ENCODE measurements around the gene CALN1. TPM values are rescaled to one million over a fixed set of nuclear protein-coding genes. Genes with fewer than 3 reads are reported as not detected.

The CALN1 gene
- total and polyA plus RNA-seq, 2 experiments from 2014 or later = 0.23 to 0.28 TPM

DNA sequence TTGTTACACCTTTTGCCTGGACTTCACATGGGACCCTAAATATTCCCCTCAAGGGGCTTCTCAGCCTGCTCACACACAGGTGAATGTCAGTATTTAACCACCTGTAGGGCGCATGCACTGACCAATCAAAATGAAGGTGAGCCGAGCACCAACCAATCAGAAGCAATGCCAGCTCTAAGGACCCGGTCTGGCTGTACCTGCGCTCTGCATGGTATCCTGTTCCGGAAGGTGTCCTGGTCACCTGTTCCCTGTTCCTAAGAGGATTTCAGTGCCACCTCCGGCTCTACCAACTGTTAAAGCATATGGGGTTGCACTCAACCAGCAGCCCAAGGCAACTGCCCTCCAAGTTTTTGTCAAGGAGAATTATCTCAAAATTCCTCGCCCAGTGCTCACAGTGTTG lies 18.4 kb upstream of the CALN1 start:
- H3K27me3 ChIP-seq = no peaks in the 10 kb centered on the region
- peaks cover 5% of the 10 kb centered on the region for H3K4me1 ChIP-seq (ENCODE audit: insufficient read depth)
- H3K27ac ChIP-seq = no peak overlapping the region
- H4K20me1 ChIP-seq (ENCODE audit: insufficient read depth, poor library complexity, severe bottlenecking) = no peaks in the 10 kb centered on the region
- H3K9me3 ChIP-seq (ENCODE audit: low read depth) = no peaks in the 10 kb centered on the region
- no peak for DNase-seq (ENCODE audit: low spot score)
- no peak overlapping the region for H3K4me3 ChIP-seq
- H3K4me2 ChIP-seq = no peak overlapping the region
- TF ChIP-seq EZH2 (IDR thresholded peaks at IDR 0.05; ENCODE audit: borderline replicate concordance) (no peak), EZH2phosphoT487 (IDR thresholded peaks at IDR 0.05; ENCODE audit: low read depth, severe bottlenecking, unreplicated experiment) (no peak)
- TF ChIP-seq, protein P1, sequence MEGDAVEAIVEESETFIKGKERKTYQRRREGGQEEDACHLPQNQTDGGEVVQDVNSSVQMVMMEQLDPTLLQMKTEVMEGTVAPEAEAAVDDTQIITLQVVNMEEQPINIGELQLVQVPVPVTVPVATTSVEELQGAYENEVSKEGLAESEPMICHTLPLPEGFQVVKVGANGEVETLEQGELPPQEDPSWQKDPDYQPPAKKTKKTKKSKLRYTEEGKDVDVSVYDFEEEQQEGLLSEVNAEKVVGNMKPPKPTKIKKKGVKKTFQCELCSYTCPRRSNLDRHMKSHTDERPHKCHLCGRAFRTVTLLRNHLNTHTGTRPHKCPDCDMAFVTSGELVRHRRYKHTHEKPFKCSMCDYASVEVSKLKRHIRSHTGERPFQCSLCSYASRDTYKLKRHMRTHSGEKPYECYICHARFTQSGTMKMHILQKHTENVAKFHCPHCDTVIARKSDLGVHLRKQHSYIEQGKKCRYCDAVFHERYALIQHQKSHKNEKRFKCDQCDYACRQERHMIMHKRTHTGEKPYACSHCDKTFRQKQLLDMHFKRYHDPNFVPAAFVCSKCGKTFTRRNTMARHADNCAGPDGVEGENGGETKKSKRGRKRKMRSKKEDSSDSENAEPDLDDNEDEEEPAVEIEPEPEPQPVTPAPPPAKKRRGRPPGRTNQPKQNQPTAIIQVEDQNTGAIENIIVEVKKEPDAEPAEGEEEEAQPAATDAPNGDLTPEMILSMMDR (IDR thresholded peaks at IDR 0.05; ENCODE audit: poor library complexity) = no peak
- H2AFZ ChIP-seq = no peak overlapping the region
- H3K36me3 ChIP-seq (replicated peaks; ENCODE audit: insufficient read depth, low read depth) = no peaks in the 10 kb centered on the region
- no peaks in the 10 kb centered on the region for H3K9me2 ChIP-seq (replicated peaks; ENCODE audit: insufficient read depth)
- H3K79me2 ChIP-seq = no peaks in the 10 kb centered on the region
- 81% methylated on average over 7 of the region's 7 CpGs for WGBS (ENCODE audit: low lambda C conversion rate, missing lambda C conversion rate)

DNA sequence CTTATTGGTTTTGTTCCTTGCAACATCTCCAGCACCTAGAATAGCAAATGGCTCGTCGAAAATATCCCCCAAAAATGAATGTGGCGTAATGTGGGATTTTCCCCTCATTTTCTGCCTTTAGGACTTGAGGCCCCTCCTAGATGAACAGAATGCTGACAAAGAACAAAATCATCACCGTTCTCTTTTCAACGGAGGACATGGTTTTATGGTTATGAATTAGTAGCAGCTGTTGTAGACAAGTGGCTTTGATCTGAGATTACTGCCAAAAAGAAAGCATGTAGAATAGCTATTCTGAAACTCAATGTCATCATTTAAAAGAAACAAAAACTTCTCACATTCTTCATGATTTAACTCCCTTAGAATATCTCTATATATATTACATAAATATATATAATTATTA lies 17.2 kb upstream of the CALN1 start:
- DNase-seq (ENCODE audit: low spot score) = no peak
- no peak overlapping the region for H3K27ac ChIP-seq
- no peak overlapping the region for H3K4me2 ChIP-seq
- no peaks in the 10 kb centered on the region for H3K36me3 ChIP-seq (replicated peaks; ENCODE audit: insufficient read depth, low read depth)
- no peaks in the 10 kb centered on the region for H3K79me2 ChIP-seq
- H3K4me1 ChIP-seq (ENCODE audit: insufficient read depth) = no peaks in the 10 kb centered on the region
- WGBS (ENCODE audit: low lambda C conversion rate, missing lambda C conversion rate) = 78% methylated on average over 5 of the region's 5 CpGs
- TF ChIP-seq EZH2 (IDR thresholded peaks at IDR 0.05; ENCODE audit: borderline replicate concordance) (no peak), EZH2phosphoT487 (IDR thresholded peaks at IDR 0.05; ENCODE audit: low read depth, severe bottlenecking, unreplicated experiment) (no peak)
- TF ChIP-seq, protein P1 (IDR thresholded peaks at IDR 0.05; ENCODE audit: poor library complexity) = no peak
- no peaks in the 10 kb centered on the region for H3K27me3 ChIP-seq
- no peaks in the 10 kb centered on the region for H4K20me1 ChIP-seq (ENCODE audit: insufficient read depth, poor library complexity, severe bottlenecking)
- no peaks in the 10 kb centered on the region for H3K9me3 ChIP-seq (ENCODE audit: low read depth)
- H3K9me2 ChIP-seq (replicated peaks; ENCODE audit: insufficient read depth) = no peaks in the 10 kb centered on the region
- H3K4me3 ChIP-seq = no peak overlapping the region
- no peak overlapping the region for H2AFZ ChIP-seq

DNA sequence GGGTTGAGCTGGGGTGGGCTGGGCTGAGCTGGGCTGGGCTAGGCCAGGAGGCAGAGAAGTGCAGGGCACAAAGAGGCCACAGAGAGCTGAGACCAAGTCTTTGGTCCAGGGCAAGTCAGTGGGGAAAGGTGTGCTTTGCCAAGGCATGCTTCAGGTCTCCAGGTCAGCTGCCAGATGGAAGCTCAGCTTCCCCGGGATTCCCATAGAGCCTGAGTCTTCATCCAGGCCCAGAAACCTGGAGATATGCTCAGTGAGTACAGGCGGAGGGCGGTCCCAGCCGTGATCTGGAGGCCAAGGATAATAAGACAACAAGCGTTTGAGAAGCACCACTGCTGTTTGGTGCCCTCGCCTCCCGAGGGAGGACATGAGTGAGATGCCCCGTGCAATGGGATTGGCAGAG lies 4.7 kb upstream of the CALN1 start:
- Histone ChIP-seq H3K36me3 (replicated peaks; ENCODE audit: insufficient read depth, low read depth) (no peaks in the 10 kb centered on the region), H3K4me3 (no peak overlapping the region), H2AFZ (no peak overlapping the region), H3K4me2 (no peak overlapping the region), H3K9me2 (replicated peaks; ENCODE audit: insufficient read depth) (no peaks in the 10 kb centered on the region), H4K20me1 (ENCODE audit: insufficient read depth, poor library complexity, severe bottlenecking) (no peaks in the 10 kb centered on the region), H3K27me3 (no peaks in the 10 kb centered on the region), H3K4me1 (ENCODE audit: insufficient read depth) (no peaks in the 10 kb centered on the region), H3K9me3 (ENCODE audit: low read depth) (no peaks in the 10 kb centered on the region), H3K27ac (no peak overlapping the region), H3K79me2 (no peaks in the 10 kb centered on the region)
- TF ChIP-seq EZH2phosphoT487 (IDR thresholded peaks at IDR 0.05; ENCODE audit: low read depth, severe bottlenecking, unreplicated experiment) (no peak), EZH2 (IDR thresholded peaks at IDR 0.05; ENCODE audit: borderline replicate concordance) (no peak)
- TF ChIP-seq, protein P1 (IDR thresholded peaks at IDR 0.05; ENCODE audit: poor library complexity) = no peak
- WGBS (ENCODE audit: low lambda C conversion rate, missing lambda C conversion rate) = 92% methylated on average over 8 of the region's 8 CpGs
- DNase-seq (ENCODE audit: low spot score) = no peak

DNA sequence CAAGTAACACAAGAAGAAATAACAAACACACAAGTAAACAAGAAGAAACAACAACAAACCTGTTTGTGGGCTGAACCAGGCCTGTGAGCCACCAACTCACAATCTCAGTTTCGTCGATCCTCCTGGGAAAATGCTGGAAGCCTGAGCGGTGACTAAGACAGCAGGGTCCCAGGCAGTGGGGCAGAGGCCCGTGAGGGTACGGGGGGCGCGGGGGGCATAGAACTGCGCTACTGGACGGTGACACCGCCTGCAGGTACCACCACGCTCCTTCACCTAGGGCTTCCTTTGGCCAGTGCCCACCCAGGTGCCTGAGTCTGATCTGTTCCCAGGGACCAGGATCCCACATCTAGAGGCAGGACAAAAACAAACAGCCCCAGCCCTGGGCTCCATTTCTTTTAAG lies 3.4 kb upstream of the CALN1 start:
- Histone ChIP-seq H4K20me1 (ENCODE audit: insufficient read depth, poor library complexity, severe bottlenecking) (no peaks in the 10 kb centered on the region), H3K27ac (no peak overlapping the region), H3K4me3 (no peak overlapping the region), H3K27me3 (no peaks in the 10 kb centered on the region), H3K4me1 (ENCODE audit: insufficient read depth) (no peaks in the 10 kb centered on the region), H3K4me2 (no peak overlapping the region), H3K9me3 (ENCODE audit: low read depth) (no peaks in the 10 kb centered on the region), H3K36me3 (replicated peaks; ENCODE audit: insufficient read depth, low read depth) (no peaks in the 10 kb centered on the region), H3K79me2 (no peaks in the 10 kb centered on the region), H3K9me2 (replicated peaks; ENCODE audit: insufficient read depth) (no peaks in the 10 kb centered on the region), H2AFZ (no peak overlapping the region)
- no peak for DNase-seq (ENCODE audit: low spot score)
- WGBS (ENCODE audit: low lambda C conversion rate, missing lambda C conversion rate) = 97% methylated on average over 11 of the region's 11 CpGs
- TF ChIP-seq EZH2 (IDR thresholded peaks at IDR 0.05; ENCODE audit: borderline replicate concordance) (no peak), EZH2phosphoT487 (IDR thresholded peaks at IDR 0.05; ENCODE audit: low read depth, severe bottlenecking, unreplicated experiment) (no peak)
- TF ChIP-seq, protein P1 (IDR thresholded peaks at IDR 0.05; ENCODE audit: poor library complexity) = no peak
